Stomach (tissue), 4 donors: Measurements from ENCODE around the gene CST3.

ENCODE experiments used
- EP300 ChIP-seq: sonication (generic); formaldehyde crosslinking; IDR thresholded peaks from one replicate; pipeline ENCODE4 v1.6.1; 2017; ENCODE audit warnings: antibody characterized with exemption
- POLR2A ChIP-seq, 4 donors: fragments of 450-650 bp; IDR thresholded peaks; one replicate each; pipeline ENCODE4 v1.6.1; 2016; ENCODE audit warnings: antibody characterized with exemption in 4 of 4, control low read depth in 2 of 4, mild to moderate bottlenecking in 1 of 4, moderate library complexity in 1 of 4
- POLR2AphosphoS5 ChIP-seq, 3 donors: sonication (generic); formaldehyde crosslinking; IDR thresholded peaks; one replicate each; pipeline ENCODE4 v1.6.1; 2016; ENCODE audit warnings: antibody characterized with exemption in 3 of 3
- TF ChIP-seq, protein P1 (sequence below), 7 experiments: fragments of 450-650 bp in 4 of 7; fragments of 200-600 bp in 3 of 7; sonication (generic) in 3 of 7; IDR thresholded peaks; one replicate each; pipeline ENCODE4 v1.5.1; 2016 to 2019; ENCODE audit warnings: antibody characterized with exemption in 7 of 7, control low read depth in 2 of 7, mild to moderate bottlenecking in 1 of 7

GRCh38 chr20:23658989-23659609, 21.3 kb upstream of the CST3 start:
- TF ChIP-seq, protein P1, sequence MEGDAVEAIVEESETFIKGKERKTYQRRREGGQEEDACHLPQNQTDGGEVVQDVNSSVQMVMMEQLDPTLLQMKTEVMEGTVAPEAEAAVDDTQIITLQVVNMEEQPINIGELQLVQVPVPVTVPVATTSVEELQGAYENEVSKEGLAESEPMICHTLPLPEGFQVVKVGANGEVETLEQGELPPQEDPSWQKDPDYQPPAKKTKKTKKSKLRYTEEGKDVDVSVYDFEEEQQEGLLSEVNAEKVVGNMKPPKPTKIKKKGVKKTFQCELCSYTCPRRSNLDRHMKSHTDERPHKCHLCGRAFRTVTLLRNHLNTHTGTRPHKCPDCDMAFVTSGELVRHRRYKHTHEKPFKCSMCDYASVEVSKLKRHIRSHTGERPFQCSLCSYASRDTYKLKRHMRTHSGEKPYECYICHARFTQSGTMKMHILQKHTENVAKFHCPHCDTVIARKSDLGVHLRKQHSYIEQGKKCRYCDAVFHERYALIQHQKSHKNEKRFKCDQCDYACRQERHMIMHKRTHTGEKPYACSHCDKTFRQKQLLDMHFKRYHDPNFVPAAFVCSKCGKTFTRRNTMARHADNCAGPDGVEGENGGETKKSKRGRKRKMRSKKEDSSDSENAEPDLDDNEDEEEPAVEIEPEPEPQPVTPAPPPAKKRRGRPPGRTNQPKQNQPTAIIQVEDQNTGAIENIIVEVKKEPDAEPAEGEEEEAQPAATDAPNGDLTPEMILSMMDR (IDR thresholded peaks at IDR 0.05), result no peak
- no peak for TF ChIP-seq EP300
- no peak for TF ChIP-seq POLR2A (IDR thresholded peaks at IDR 0.05)
- TF ChIP-seq POLR2AphosphoS5 (IDR thresholded peaks at IDR 0.05), result no peak
